ENCODE measurements around the gene MAP1B. TPM values are rescaled to one million over a fixed set of nuclear protein-coding genes. Genes with fewer than 3 reads are reported as not detected.

MAP1B gene
- total RNA-seq, 1 experiment from 2014 or later = 45.2 TPM

- Histone ChIP-seq H3K36me3 (peaks cover 100% of the 10 kb centered on the region), H3K4me3 (no peak overlapping the region), H3K9me3 (no peaks in the 10 kb centered on the region), H3K27me3 (no peaks in the 10 kb centered on the region)
- DNase-seq = no peak
These were observed 80.3 kb downstream of the MAP1B start for GRCh38 chr5:72187388-72188075.

GRCh38 chr5:72188166-72188565, 80.9 kb downstream of the MAP1B start:
- no peaks in the 10 kb centered on the region for H3K9me3 ChIP-seq
- H3K4me3 ChIP-seq = no peak overlapping the region
- peaks cover 99% of the 10 kb centered on the region for H3K36me3 ChIP-seq
- no peaks in the 10 kb centered on the region for H3K27me3 ChIP-seq
- no peak for DNase-seq

- Histone ChIP-seq H3K36me3 (peaks cover 98% of the 10 kb centered on the region), H3K27me3 (no peaks in the 10 kb centered on the region), H3K9me3 (no peaks in the 10 kb centered on the region), H3K4me3 (no peak overlapping the region)
- no peak for DNase-seq
These were observed 81.9 kb downstream of the MAP1B start for GRCh38 chr5:72189146-72189545.

GRCh38 chr5:72191404-72191803, 84.1 kb downstream of the MAP1B start:
- Histone ChIP-seq H3K36me3 (peaks cover 98% of the 10 kb centered on the region), H3K27me3 (no peaks in the 10 kb centered on the region), H3K4me3 (no peak overlapping the region), H3K9me3 (no peaks in the 10 kb centered on the region)
- no peak for DNase-seq

- Histone ChIP-seq H3K36me3 (peaks cover 98% of the 10 kb centered on the region), H3K27me3 (no peaks in the 10 kb centered on the region), H3K9me3 (no peaks in the 10 kb centered on the region), H3K4me3 (no peak overlapping the region)
- no peak for DNase-seq
These were observed 87.6 kb downstream of the MAP1B start for GRCh38 chr5:72194846-72195245.

GRCh38 chr5:72195581-72195980, 88.3 kb downstream of the MAP1B start:
- no peak overlapping the region for H3K4me3 ChIP-seq
- no peaks in the 10 kb centered on the region for H3K9me3 ChIP-seq
- DNase-seq = no peak
- peaks cover 98% of the 10 kb centered on the region for H3K36me3 ChIP-seq
- H3K27me3 ChIP-seq = no peaks in the 10 kb centered on the region

GRCh38 chr5:72197393-72197792, 90.1 kb downstream of the MAP1B start:
- peaks cover 98% of the 10 kb centered on the region for H3K36me3 ChIP-seq
- no peak for DNase-seq
- no peaks in the 10 kb centered on the region for H3K9me3 ChIP-seq
- no peaks in the 10 kb centered on the region for H3K27me3 ChIP-seq
- H3K4me3 ChIP-seq = no peak overlapping the region

- Histone ChIP-seq H3K9me3 (no peaks in the 10 kb centered on the region), H3K4me3 (no peak overlapping the region), H3K36me3 (peaks cover 100% of the 10 kb centered on the region), H3K27me3 (no peaks in the 10 kb centered on the region)
- no peak for DNase-seq
These were observed 92.4 kb downstream of the MAP1B start for GRCh38 chr5:72199681-72200080.

GRCh38 chr5:72202331-72202825, 95.1 kb downstream of the MAP1B start:
- H3K9me3 ChIP-seq = no peaks in the 10 kb centered on the region
- H3K4me3 ChIP-seq = no peak overlapping the region
- H3K27me3 ChIP-seq = no peaks in the 10 kb centered on the region
- peaks cover 100% of the 10 kb centered on the region for H3K36me3 ChIP-seq
- DNase-seq = no peak

GRCh38 chr5:72203251-72203845, 96.1 kb downstream of the MAP1B start:
- H3K36me3 ChIP-seq = peaks cover 99% of the 10 kb centered on the region
- H3K27me3 ChIP-seq = no peaks in the 10 kb centered on the region
- DNase-seq = no peak
- no peaks in the 10 kb centered on the region for H3K9me3 ChIP-seq
- no peak overlapping the region for H3K4me3 ChIP-seq

- Histone ChIP-seq H3K36me3 (peaks cover 95% of the 10 kb centered on the region), H3K4me3 (no peak overlapping the region), H3K9me3 (no peaks in the 10 kb centered on the region), H3K27me3 (no peaks in the 10 kb centered on the region)
- no peak for DNase-seq
These were observed 97.7 kb downstream of the MAP1B start for GRCh38 chr5:72204946-72205345.

GRCh38 chr5:72205431-72206009, 98.2 kb downstream of the MAP1B start:
- Histone ChIP-seq H3K36me3 (peaks cover 89% of the 10 kb centered on the region), H3K9me3 (no peaks in the 10 kb centered on the region)
- DNase-seq = no peak

GRCh38 chr5:72206160-72206559, 98.9 kb downstream of the MAP1B start:
- H3K36me3 ChIP-seq = peaks cover 83% of the 10 kb centered on the region
- no peak overlapping the region for H3K4me3 ChIP-seq
- H3K27me3 ChIP-seq = no peaks in the 10 kb centered on the region
- H3K9me3 ChIP-seq = no peaks in the 10 kb centered on the region
- DNase-seq = no peak

More at GRCh38 chr5:72205431-72206009, 98.2 kb downstream of the MAP1B start:
- Histone ChIP-seq H3K27me3 (no peaks in the 10 kb centered on the region), H3K4me3 (no peak overlapping the region)

GRCh38 chr5:72206994-72207393, 99.7 kb downstream of the MAP1B start:
- Histone ChIP-seq H3K9me3 (no peaks in the 10 kb centered on the region), H3K27me3 (no peaks in the 10 kb centered on the region), H3K4me3 (no peak overlapping the region), H3K36me3 (peaks cover 74% of the 10 kb centered on the region)
- no peak for DNase-seq

GRCh38 chr5:72208324-72208926, 101.2 kb downstream of the MAP1B start:
- H3K27me3 ChIP-seq = no peaks in the 10 kb centered on the region
- no peaks in the 10 kb centered on the region for H3K9me3 ChIP-seq
- DNase-seq = no peak
- H3K4me3 ChIP-seq = no peak overlapping the region
- H3K36me3 ChIP-seq = peaks cover 65% of the 10 kb centered on the region

GRCh38 chr5:72209147-72210115, 102.2 kb downstream of the MAP1B start:
- no peaks in the 10 kb centered on the region for H3K9me3 ChIP-seq
- no peaks in the 10 kb centered on the region for H3K27me3 ChIP-seq
- DNase-seq = no peak
- no peak overlapping the region for H3K4me3 ChIP-seq
- H3K36me3 ChIP-seq = peaks cover 58% of the 10 kb centered on the region
